ENCODE data around the gene PRKN. TPM values are rescaled to one million over a fixed set of nuclear protein-coding genes. Genes with fewer than 3 reads are reported as not detected.

Gene PRKN
- total and polyA plus RNA-seq, 2 experiments from 2014 or later, result 11.7 to 28.1 TPM

DNA sequence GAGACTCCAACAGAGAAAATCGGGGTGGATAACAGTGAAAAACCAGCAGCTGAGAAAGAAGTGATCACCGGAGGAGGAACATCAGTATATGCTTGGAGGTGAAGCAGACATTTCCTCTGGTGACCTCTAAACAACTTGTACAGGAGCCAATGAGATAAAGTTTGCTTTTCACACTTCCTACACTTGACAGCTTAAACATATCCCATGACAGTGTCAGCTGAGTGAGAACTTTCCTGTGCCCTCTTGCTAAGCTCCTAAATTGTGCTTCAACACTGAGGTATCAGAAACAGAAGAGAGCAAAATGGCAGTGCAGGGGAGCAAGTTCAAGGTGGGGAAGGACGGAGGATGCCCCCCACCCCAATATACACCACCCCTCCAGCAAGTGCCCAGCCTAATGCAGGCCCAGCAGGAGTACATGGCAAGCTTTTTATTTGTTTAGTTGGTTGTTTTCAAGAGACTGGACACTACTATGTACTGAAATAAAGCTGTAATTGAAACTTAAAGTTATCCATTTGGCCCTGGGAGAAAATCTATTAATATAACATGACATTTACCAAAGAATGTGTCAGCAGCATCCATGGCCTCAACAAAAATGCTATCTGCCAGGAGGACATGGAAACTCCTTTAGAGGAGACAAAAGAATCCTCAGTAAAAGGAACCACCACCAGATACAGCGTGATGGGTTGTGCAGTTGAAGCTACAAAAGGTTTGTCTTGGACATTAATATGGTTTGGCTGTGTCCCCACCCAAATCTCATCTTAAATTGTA, 540.2 kb downstream of the PRKN start:
- peak in 1 of 2 donors; percentile 87 for DNase-seq (ENCODE audit: low read depth in 1 of 2, low spot score in 1 of 2)
- H3K36me3 ChIP-seq, result no peaks in the 10 kb centered on the region
- no peaks in the 10 kb centered on the region for H3K9me3 ChIP-seq (ENCODE audit: low read depth)
- H3K4me1 ChIP-seq (ENCODE audit: low read depth), result peaks cover 33% of the 10 kb centered on the region
- H3K27me3 ChIP-seq, result no peaks in the 10 kb centered on the region
- no peak overlapping the region for H3K4me3 ChIP-seq
- H3K27ac ChIP-seq, result peak overlapping the region; percentile 85
- TF ChIP-seq, protein P1, sequence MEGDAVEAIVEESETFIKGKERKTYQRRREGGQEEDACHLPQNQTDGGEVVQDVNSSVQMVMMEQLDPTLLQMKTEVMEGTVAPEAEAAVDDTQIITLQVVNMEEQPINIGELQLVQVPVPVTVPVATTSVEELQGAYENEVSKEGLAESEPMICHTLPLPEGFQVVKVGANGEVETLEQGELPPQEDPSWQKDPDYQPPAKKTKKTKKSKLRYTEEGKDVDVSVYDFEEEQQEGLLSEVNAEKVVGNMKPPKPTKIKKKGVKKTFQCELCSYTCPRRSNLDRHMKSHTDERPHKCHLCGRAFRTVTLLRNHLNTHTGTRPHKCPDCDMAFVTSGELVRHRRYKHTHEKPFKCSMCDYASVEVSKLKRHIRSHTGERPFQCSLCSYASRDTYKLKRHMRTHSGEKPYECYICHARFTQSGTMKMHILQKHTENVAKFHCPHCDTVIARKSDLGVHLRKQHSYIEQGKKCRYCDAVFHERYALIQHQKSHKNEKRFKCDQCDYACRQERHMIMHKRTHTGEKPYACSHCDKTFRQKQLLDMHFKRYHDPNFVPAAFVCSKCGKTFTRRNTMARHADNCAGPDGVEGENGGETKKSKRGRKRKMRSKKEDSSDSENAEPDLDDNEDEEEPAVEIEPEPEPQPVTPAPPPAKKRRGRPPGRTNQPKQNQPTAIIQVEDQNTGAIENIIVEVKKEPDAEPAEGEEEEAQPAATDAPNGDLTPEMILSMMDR (IDR thresholded peaks at IDR 0.05; ENCODE audit: low read depth, low read length), result no peak

DNA sequence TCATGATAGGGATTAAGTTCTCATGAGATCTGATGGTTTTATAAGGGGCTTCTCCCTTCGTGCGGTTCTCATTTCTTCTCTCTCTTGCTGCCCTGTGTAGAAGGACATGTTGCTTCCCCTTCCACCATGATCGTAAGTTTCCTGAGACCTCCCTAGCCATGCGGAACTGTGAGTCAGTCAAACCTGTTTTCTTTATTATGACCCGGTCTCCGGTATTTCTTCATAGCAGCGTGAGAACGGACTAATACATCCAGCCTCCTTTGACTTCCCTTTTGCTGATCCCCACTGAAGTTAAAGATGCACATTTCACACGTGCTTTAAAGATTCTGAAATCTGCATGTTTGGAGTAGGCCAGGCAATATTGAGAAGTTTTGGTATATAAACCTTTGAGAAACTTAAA, 543.1 kb downstream of the PRKN start:
- H3K4me3 ChIP-seq, result no peak overlapping the region
- TF ChIP-seq, protein P1 (IDR thresholded peaks at IDR 0.05; ENCODE audit: low read depth, low read length), result no peak

GRCh38 chr6:162181741-162182401, 545.7 kb downstream of the PRKN start:
- TF ChIP-seq, protein P1 (IDR thresholded peaks at IDR 0.05; ENCODE audit: low read depth, low read length), result no peak
- DNase-seq (ENCODE audit: low read depth in 1 of 2, low spot score in 1 of 2), result peak in 1 of 2 donors; percentile 23
- Histone ChIP-seq H3K36me3 (no peaks in the 10 kb centered on the region), H3K9me3 (ENCODE audit: low read depth) (no peaks in the 10 kb centered on the region), H3K27ac (no peak overlapping the region), H3K4me3 (no peak overlapping the region), H3K27me3 (no peaks in the 10 kb centered on the region), H3K4me1 (ENCODE audit: low read depth) (peaks cover 24% of the 10 kb centered on the region)

More for the DNA sequence above, 543.1 kb downstream of the PRKN start:
- H3K27ac ChIP-seq, result no peak overlapping the region
- DNase-seq (ENCODE audit: low read depth in 1 of 2, low spot score in 1 of 2), result no peak
- no peaks in the 10 kb centered on the region for H3K27me3 ChIP-seq
- H3K4me1 ChIP-seq (ENCODE audit: low read depth), result peaks cover 29% of the 10 kb centered on the region
- H3K36me3 ChIP-seq, result no peaks in the 10 kb centered on the region
- no peaks in the 10 kb centered on the region for H3K9me3 ChIP-seq (ENCODE audit: low read depth)

DNA sequence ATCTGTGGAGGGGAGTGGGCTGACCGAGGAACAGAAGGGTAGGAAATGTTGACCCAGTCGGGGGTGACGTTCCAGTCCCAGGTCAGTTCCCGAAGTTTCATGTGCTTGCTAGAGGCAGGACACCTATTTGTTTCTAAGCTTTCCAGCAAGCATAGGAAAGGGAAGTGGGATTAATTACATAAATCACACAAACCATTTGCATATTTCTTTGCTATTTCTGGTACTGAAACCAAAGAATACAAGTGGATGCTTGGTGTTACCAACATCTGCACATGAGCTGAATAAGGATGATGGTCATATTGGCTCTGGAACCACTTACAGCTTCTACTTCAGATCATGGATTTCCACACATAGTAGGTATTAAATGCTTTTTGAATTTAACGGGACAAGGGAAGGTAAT, 546.5 kb downstream of the PRKN start:
- Histone ChIP-seq H3K4me1 (ENCODE audit: low read depth) (peaks cover 19% of the 10 kb centered on the region), H3K4me3 (no peak overlapping the region), H3K27ac (no peak overlapping the region), H3K27me3 (no peaks in the 10 kb centered on the region), H3K9me3 (ENCODE audit: low read depth) (no peaks in the 10 kb centered on the region), H3K36me3 (no peaks in the 10 kb centered on the region)
- TF ChIP-seq, protein P1 (IDR thresholded peaks at IDR 0.05; ENCODE audit: low read depth, low read length), result no peak
- DNase-seq (ENCODE audit: low read depth in 1 of 2, low spot score in 1 of 2), result no peak

DNA sequence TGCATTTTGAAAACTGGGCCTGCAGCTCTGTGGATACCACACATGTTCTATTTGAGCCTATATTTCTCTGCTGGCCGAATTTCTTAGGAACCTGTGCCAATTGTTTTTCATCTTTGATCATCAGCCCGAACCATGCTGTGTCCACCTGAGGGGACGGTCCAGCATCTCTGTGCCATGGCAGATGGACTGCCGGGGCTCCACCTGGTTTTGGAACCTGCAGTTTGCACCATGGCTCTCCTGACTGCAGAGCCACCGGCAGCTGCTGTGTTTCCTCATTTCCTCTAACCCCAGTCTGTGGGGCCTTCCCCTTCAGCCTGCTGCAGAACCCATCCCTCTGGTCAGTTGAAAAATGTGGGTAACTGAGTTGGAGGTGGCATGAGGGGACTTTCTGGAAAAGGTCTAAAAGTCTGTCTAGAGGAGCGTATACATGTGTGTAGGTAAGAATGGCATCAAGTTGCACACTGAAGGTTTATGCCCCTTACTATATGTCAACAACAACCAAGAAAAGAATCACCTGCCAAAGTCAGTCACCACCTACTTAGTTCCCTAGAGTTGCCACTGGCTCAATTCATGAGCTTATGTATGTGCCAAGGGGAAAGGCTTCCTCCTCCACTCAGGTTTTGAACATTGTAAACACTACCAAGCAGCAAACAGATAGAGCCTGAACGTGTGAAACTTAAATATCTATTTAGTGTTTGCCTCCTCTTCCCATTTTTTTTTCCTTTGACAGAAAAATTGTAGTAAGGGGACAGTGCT, 548.2 kb downstream of the PRKN start:
- H3K36me3 ChIP-seq, result no peaks in the 10 kb centered on the region

More for the DNA sequence above, 548.2 kb downstream of the PRKN start:
- Histone ChIP-seq H3K9me3 (ENCODE audit: low read depth) (no peaks in the 10 kb centered on the region), H3K4me3 (no peak overlapping the region), H3K4me1 (ENCODE audit: low read depth) (peaks cover 7% of the 10 kb centered on the region), H3K27me3 (no peaks in the 10 kb centered on the region), H3K27ac (no peak overlapping the region)
- TF ChIP-seq, protein P1 (IDR thresholded peaks at IDR 0.05; ENCODE audit: low read depth, low read length), result no peak
- no peak for DNase-seq (ENCODE audit: low read depth in 1 of 2, low spot score in 1 of 2)
